GM12874 (cell line): ENCODE data around the gene RECK.

Experiments used
- TF ChIP-seq, protein P1 (sequence below): IDR thresholded peaks from 2 replicates; pipeline ENCODE4 v1.5.1; 2011; ENCODE audit warnings: low read depth, mild to moderate bottlenecking, control low read depth, low read length, moderate library complexity; ENCODE audit not compliant: insufficient read depth

Gene RECK

DNA sequence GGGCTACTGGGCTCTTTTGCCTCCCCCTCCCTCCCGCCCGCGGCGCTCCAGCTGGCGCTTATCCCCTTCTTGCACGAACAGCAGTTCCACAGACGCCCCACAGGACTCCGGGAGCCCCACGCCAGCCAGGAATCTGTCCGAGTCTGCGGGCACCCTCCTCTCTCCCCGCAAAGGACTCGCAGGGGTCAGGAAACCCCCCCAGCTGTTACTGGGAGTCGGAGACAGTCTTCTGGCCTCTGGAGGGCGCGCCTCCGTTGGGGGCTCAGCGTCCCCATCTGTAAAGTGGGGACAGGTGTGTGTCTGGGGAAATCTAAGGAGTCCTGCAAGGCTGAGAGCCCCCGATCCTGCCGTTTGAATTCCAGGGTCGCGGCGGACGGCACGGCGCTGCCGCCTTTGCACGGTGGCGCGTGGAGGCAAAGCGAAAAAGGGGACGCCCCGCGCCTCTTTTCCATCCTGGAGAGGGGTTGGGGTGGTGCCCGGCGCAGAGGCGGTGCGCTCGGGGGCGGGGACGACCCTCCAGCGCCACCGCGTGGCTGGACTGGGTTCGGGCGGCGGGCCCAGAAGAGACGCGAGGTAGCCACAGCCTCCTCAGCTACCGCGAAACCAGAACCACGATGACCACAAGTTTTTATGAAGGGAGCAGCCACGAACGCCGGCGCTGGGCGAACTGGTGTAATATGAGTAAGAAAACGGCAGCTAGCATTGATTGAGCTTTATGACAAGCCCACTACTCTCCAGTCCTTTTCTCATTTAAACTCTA is 129.6 kb downstream of the RECK start:
- TF ChIP-seq, protein P1, sequence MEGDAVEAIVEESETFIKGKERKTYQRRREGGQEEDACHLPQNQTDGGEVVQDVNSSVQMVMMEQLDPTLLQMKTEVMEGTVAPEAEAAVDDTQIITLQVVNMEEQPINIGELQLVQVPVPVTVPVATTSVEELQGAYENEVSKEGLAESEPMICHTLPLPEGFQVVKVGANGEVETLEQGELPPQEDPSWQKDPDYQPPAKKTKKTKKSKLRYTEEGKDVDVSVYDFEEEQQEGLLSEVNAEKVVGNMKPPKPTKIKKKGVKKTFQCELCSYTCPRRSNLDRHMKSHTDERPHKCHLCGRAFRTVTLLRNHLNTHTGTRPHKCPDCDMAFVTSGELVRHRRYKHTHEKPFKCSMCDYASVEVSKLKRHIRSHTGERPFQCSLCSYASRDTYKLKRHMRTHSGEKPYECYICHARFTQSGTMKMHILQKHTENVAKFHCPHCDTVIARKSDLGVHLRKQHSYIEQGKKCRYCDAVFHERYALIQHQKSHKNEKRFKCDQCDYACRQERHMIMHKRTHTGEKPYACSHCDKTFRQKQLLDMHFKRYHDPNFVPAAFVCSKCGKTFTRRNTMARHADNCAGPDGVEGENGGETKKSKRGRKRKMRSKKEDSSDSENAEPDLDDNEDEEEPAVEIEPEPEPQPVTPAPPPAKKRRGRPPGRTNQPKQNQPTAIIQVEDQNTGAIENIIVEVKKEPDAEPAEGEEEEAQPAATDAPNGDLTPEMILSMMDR: peak; percentile 95

DNA sequence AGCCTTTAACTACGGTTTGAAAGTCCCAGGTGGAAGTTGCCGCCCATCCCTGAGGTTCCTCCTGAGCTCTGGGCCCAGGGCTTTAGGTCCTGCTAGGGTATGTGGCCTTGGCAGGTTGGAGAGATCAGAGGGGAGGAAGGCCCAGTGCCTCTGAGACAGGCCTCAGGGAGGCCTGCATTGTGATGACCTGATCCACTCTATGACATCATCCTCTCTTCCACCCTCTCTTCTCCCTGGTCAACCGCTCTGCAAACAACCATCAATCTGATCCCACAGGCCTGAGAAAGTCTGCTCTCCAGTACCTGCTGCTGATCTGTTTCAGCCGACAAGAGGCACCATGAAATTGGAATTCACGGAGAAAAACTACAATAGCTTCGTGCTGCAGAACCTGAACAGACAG is 132.5 kb downstream of the RECK start, which contains the start of gene CCIN:
CCIN (plus strand) TSS at position 223 of the 400 bp plus-strand sequence; CDS start at position 338, 115 bp downstream.
- TF ChIP-seq, protein P1: no peak

DNA sequence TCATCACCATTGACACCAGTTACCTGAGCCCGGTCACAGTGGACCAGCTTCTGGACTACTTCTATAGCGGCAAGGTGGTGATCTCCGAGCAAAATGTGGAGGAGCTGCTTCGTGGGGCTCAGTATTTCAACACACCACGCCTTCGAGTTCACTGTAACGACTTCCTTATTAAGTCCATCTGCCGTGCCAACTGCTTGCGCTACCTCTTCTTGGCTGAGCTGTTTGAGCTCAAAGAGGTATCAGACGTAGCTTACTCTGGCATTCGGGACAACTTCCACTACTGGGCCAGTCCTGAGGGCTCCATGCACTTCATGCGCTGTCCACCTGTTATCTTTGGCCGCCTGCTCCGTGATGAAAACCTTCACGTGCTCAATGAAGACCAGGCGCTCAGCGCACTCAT is 133.0 kb downstream of the RECK start:
- TF ChIP-seq, protein P1: no peak

DNA sequence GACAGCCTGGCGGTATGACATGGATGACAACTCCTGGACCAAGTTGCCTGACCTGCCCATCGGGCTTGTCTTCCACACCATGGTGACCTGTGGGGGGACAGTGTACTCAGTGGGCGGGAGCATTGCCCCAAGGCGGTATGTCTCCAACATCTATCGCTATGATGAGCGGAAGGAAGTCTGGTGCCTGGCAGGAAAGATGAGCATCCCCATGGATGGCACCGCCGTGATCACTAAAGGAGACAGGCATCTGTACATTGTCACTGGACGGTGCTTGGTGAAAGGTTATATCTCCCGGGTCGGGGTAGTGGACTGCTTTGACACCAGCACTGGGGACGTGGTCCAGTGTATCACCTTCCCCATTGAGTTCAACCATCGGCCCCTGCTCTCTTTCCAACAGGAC is 133.8 kb downstream of the RECK start:
- TF ChIP-seq, protein P1: no peak

DNA sequence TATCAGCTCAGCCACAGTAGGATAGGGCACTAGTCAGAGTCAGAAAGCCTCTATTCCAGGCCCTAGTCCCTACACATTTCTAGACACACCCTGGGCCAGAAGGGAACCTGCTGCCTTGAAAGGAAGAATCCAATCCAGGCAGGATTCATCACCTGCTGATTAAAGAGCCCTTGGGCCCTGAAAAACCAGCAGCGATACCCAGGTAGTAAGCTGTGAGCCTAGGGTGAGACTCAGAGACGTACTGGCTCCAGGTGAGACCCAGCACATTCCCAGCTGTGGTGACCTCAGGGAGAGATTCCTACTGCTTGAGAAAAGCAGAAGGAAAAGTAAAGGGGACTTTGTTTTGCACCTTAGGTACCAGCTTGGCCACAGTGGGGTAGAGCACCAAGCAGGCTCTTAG is 137.1 kb downstream of the RECK start:
- TF ChIP-seq, protein P1: no peak
